VCaP (cell line): ENCODE data around the gene NOXRED1.

Source experiments
- H3K27ac ChIP-seq: fragments of 450-650 bp; 2 replicates; pipeline ENCODE4 v1.5.1; 2017
- CTCF ChIP-seq: fragments of 450-650 bp; conservative IDR thresholded peaks from 2 replicates; pipeline ENCODE4 v1.5.1; 2017; ENCODE audit warnings: mild to moderate bottlenecking, moderate library complexity

The NOXRED1 gene

GRCh38 chr14:77406086-77406485 lies 17.2 kb downstream of the NOXRED1 start:
- no peak for TF ChIP-seq CTCF
- H3K27ac ChIP-seq: no peak overlapping the region

GRCh38 chr14:77403768-77404167 lies 19.6 kb downstream of the NOXRED1 start:
- no peak overlapping the region for H3K27ac ChIP-seq
- TF ChIP-seq CTCF: no peak

- TF ChIP-seq CTCF: no peak
- no peak overlapping the region for H3K27ac ChIP-seq
Observed at GRCh38 chr14:77400216-77400615, 23.1 kb downstream of the NOXRED1 start.

- H3K27ac ChIP-seq: no peak overlapping the region
- TF ChIP-seq CTCF: no peak
Observed at GRCh38 chr14:77390188-77390587, 33.1 kb downstream of the NOXRED1 start.

- TF ChIP-seq CTCF: no peak
Observed at GRCh38 chr14:77378701-77379100, 44.6 kb downstream of the NOXRED1 start.

GRCh38 chr14:77377502-77377844 lies 45.9 kb downstream of the NOXRED1 start:
- TF ChIP-seq CTCF: no peak

More at GRCh38 chr14:77378701-77379100, 44.6 kb downstream of the NOXRED1 start:
- no peak overlapping the region for H3K27ac ChIP-seq

GRCh38 chr14:77376771-77377501 lies 46.4 kb downstream of the NOXRED1 start, which contains the start of the genes SAMD15 and TMED8:
TSS of gene SAMD15 (plus strand) at chr14:77377379. CDS start at chr14:77377419, 40 bp downstream.
TSS of gene TMED8 (minus strand) at chr14:77377094. CDS start at chr14:77377053, 41 bp downstream.
- peak; percentile 30 for TF ChIP-seq CTCF
- H3K27ac ChIP-seq: peak within 1 kb of the TSS; percentile 80

More at GRCh38 chr14:77377502-77377844, 45.9 kb downstream of the NOXRED1 start:
- peak overlapping the region; percentile 80 for H3K27ac ChIP-seq
